ENCODE results near the gene TBC1D17. TPM values are rescaled to one million over a fixed set of nuclear protein-coding genes. Genes with fewer than 3 reads are reported as not detected.

TBC1D17 gene
- total RNA-seq, 1 donor from 2014 or later, result 7.3 TPM

- peak within 1 kb of the TSS in 1 of 3 donors; percentile 24 for H3K4me3 ChIP-seq (ENCODE audit: low read length in 3 of 3)
- peak within 1 kb of the TSS in 2 of 3 donors; percentile 32 to 43 for H3K9ac ChIP-seq (ENCODE audit: low read depth in 1 of 3, low read length in 3 of 3)
- H3K9me3 ChIP-seq (ENCODE audit: control insufficient read depth in 3 of 3, low read length in 3 of 3), result no peaks in the 10 kb centered on the region
Measured at GRCh38 chr19:49896863-49897621, 19.5 kb downstream of the TBC1D17 start, which contains the start of gene IL4I1. Gene IL4I1, minus strand, starts transcription at chr19:49896887. Its CDS starts 727 bp downstream, at chr19:49896160.

GRCh38 chr19:49904136-49904535 lies 26.6 kb downstream of the TBC1D17 start:
- Histone ChIP-seq H3K4me3 (ENCODE audit: low read length in 3 of 3) (no peak overlapping the region), H3K27me3 (ENCODE audit: control insufficient read depth in 3 of 3, insufficient read depth in 3 of 3, low read length in 3 of 3) (no peaks in the 10 kb centered on the region), H3K36me3 (ENCODE audit: control insufficient read depth in 3 of 3, insufficient read depth in 3 of 3, low read length in 3 of 3) (peaks cover 15 to 21% (median 18%) of the 10 kb centered on the region in 3 donors), H3K4me1 (ENCODE audit: control insufficient read depth in 3 of 3, insufficient read depth in 3 of 3, low read length in 3 of 3) (peaks cover 0 to 6% (median 0%) of the 10 kb centered on the region in 3 donors), H3K27ac (ENCODE audit: low read depth, low read length) (no peak overlapping the region), H3K9me3 (ENCODE audit: control insufficient read depth in 3 of 3, low read length in 3 of 3) (no peaks in the 10 kb centered on the region), H3K9ac (ENCODE audit: low read depth in 1 of 3, low read length in 3 of 3) (no peak overlapping the region)

More at GRCh38 chr19:49896863-49897621, 19.5 kb downstream of the TBC1D17 start, which contains the start of gene IL4I1:
- Histone ChIP-seq H3K27ac (ENCODE audit: low read depth, low read length) (peak within 1 kb of the TSS; percentile 44), H3K27me3 (ENCODE audit: control insufficient read depth in 3 of 3, insufficient read depth in 3 of 3, low read length in 3 of 3) (peaks cover 0 to 5% (median 0%) of the 10 kb centered on the region in 3 donors), H3K4me1 (ENCODE audit: control insufficient read depth in 3 of 3, insufficient read depth in 3 of 3, low read length in 3 of 3) (peaks cover 4 to 8% (median 7%) of the 10 kb centered on the region in 3 donors), H3K36me3 (ENCODE audit: control insufficient read depth in 3 of 3, insufficient read depth in 3 of 3, low read length in 3 of 3) (no peaks in the 10 kb centered on the region)

- Histone ChIP-seq H3K4me1 (ENCODE audit: control insufficient read depth in 3 of 3, insufficient read depth in 3 of 3, low read length in 3 of 3) (peaks cover 5 to 8% (median 6%) of the 10 kb centered on the region in 3 donors), H3K9me3 (ENCODE audit: control insufficient read depth in 3 of 3, low read length in 3 of 3) (no peaks in the 10 kb centered on the region), H3K9ac (ENCODE audit: low read depth in 1 of 3, low read length in 3 of 3) (peak overlapping the region in 1 of 3 donors; percentile 45), H3K27me3 (ENCODE audit: control insufficient read depth in 3 of 3, insufficient read depth in 3 of 3, low read length in 3 of 3) (no peaks in the 10 kb centered on the region), H3K27ac (ENCODE audit: low read depth, low read length) (no peak overlapping the region), H3K36me3 (ENCODE audit: control insufficient read depth in 3 of 3, insufficient read depth in 3 of 3, low read length in 3 of 3) (peaks cover 21 to 30% (median 22%) of the 10 kb centered on the region in 3 donors), H3K4me3 (ENCODE audit: low read length in 3 of 3) (no peak overlapping the region)
Measured at GRCh38 chr19:49906879-49907564, 29.5 kb downstream of the TBC1D17 start.

GRCh38 chr19:49907745-49908446 lies 30.4 kb downstream of the TBC1D17 start:
- H3K36me3 ChIP-seq (ENCODE audit: control insufficient read depth in 3 of 3, insufficient read depth in 3 of 3, low read length in 3 of 3), result peaks cover 21 to 30% (median 23%) of the 10 kb centered on the region in 3 donors
- H3K4me3 ChIP-seq (ENCODE audit: low read length in 3 of 3), result no peak overlapping the region
- H3K4me1 ChIP-seq (ENCODE audit: control insufficient read depth in 3 of 3, insufficient read depth in 3 of 3, low read length in 3 of 3), result peaks cover 5 to 8% (median 6%) of the 10 kb centered on the region in 3 donors

GRCh38 chr19:49908480-49909420 lies 31.2 kb downstream of the TBC1D17 start:
- H3K27ac ChIP-seq (ENCODE audit: low read depth, low read length), result no peak overlapping the region
- H3K4me1 ChIP-seq (ENCODE audit: control insufficient read depth in 3 of 3, insufficient read depth in 3 of 3, low read length in 3 of 3), result peaks cover 5 to 8% (median 6%) of the 10 kb centered on the region in 3 donors
- peaks cover 21 to 35% (median 27%) of the 10 kb centered on the region in 3 donors for H3K36me3 ChIP-seq (ENCODE audit: control insufficient read depth in 3 of 3, insufficient read depth in 3 of 3, low read length in 3 of 3)
- no peaks in the 10 kb centered on the region for H3K27me3 ChIP-seq (ENCODE audit: control insufficient read depth in 3 of 3, insufficient read depth in 3 of 3, low read length in 3 of 3)
- no peak overlapping the region for H3K9ac ChIP-seq (ENCODE audit: low read depth in 1 of 3, low read length in 3 of 3)
- H3K9me3 ChIP-seq (ENCODE audit: control insufficient read depth in 3 of 3, low read length in 3 of 3), result no peaks in the 10 kb centered on the region
- no peak overlapping the region for H3K4me3 ChIP-seq (ENCODE audit: low read length in 3 of 3)

More at GRCh38 chr19:49907745-49908446, 30.4 kb downstream of the TBC1D17 start:
- H3K27me3 ChIP-seq (ENCODE audit: control insufficient read depth in 3 of 3, insufficient read depth in 3 of 3, low read length in 3 of 3), result no peaks in the 10 kb centered on the region
- H3K9ac ChIP-seq (ENCODE audit: low read depth in 1 of 3, low read length in 3 of 3), result no peak overlapping the region
- no peaks in the 10 kb centered on the region for H3K9me3 ChIP-seq (ENCODE audit: control insufficient read depth in 3 of 3, low read length in 3 of 3)
- H3K27ac ChIP-seq (ENCODE audit: low read depth, low read length), result no peak overlapping the region

GRCh38 chr19:49910179-49910578 lies 32.7 kb downstream of the TBC1D17 start:
- no peaks in the 10 kb centered on the region for H3K27me3 ChIP-seq (ENCODE audit: control insufficient read depth in 3 of 3, insufficient read depth in 3 of 3, low read length in 3 of 3)
- peaks cover 5 to 8% (median 6%) of the 10 kb centered on the region in 3 donors for H3K4me1 ChIP-seq (ENCODE audit: control insufficient read depth in 3 of 3, insufficient read depth in 3 of 3, low read length in 3 of 3)
- no peak overlapping the region for H3K4me3 ChIP-seq (ENCODE audit: low read length in 3 of 3)
- no peak overlapping the region for H3K27ac ChIP-seq (ENCODE audit: low read depth, low read length)
- H3K9ac ChIP-seq (ENCODE audit: low read depth in 1 of 3, low read length in 3 of 3), result no peak overlapping the region
- H3K9me3 ChIP-seq (ENCODE audit: control insufficient read depth in 3 of 3, low read length in 3 of 3), result no peaks in the 10 kb centered on the region
- H3K36me3 ChIP-seq (ENCODE audit: control insufficient read depth in 3 of 3, insufficient read depth in 3 of 3, low read length in 3 of 3), result peaks cover 26 to 41% (median 31%) of the 10 kb centered on the region in 3 donors

GRCh38 chr19:49911381-49912145 lies 34.1 kb downstream of the TBC1D17 start:
- peaks cover 5 to 6% (median 6%) of the 10 kb centered on the region in 3 donors for H3K4me1 ChIP-seq (ENCODE audit: control insufficient read depth in 3 of 3, insufficient read depth in 3 of 3, low read length in 3 of 3)
- H3K4me3 ChIP-seq (ENCODE audit: low read length in 3 of 3), result no peak overlapping the region
- H3K27me3 ChIP-seq (ENCODE audit: control insufficient read depth in 3 of 3, insufficient read depth in 3 of 3, low read length in 3 of 3), result no peaks in the 10 kb centered on the region
- peak overlapping the region; percentile 60 for H3K27ac ChIP-seq (ENCODE audit: low read depth, low read length)
- peaks cover 35 to 46% (median 36%) of the 10 kb centered on the region in 3 donors for H3K36me3 ChIP-seq (ENCODE audit: control insufficient read depth in 3 of 3, insufficient read depth in 3 of 3, low read length in 3 of 3)
- no peak overlapping the region for H3K9ac ChIP-seq (ENCODE audit: low read depth in 1 of 3, low read length in 3 of 3)
- H3K9me3 ChIP-seq (ENCODE audit: control insufficient read depth in 3 of 3, low read length in 3 of 3), result no peaks in the 10 kb centered on the region

- no peaks in the 10 kb centered on the region for H3K9me3 ChIP-seq (ENCODE audit: control insufficient read depth in 3 of 3, low read length in 3 of 3)
- no peaks in the 10 kb centered on the region for H3K27me3 ChIP-seq (ENCODE audit: control insufficient read depth in 3 of 3, insufficient read depth in 3 of 3, low read length in 3 of 3)
- no peak overlapping the region for H3K9ac ChIP-seq (ENCODE audit: low read depth in 1 of 3, low read length in 3 of 3)
- H3K4me1 ChIP-seq (ENCODE audit: control insufficient read depth in 3 of 3, insufficient read depth in 3 of 3, low read length in 3 of 3), result peaks cover 4 to 14% (median 5%) of the 10 kb centered on the region in 3 donors
- no peak overlapping the region for H3K27ac ChIP-seq (ENCODE audit: low read depth, low read length)
- H3K4me3 ChIP-seq (ENCODE audit: low read length in 3 of 3), result no peak overlapping the region
- H3K36me3 ChIP-seq (ENCODE audit: control insufficient read depth in 3 of 3, insufficient read depth in 3 of 3, low read length in 3 of 3), result peaks cover 28 to 42% (median 35%) of the 10 kb centered on the region in 3 donors
Measured at GRCh38 chr19:49912965-49913685, 35.6 kb downstream of the TBC1D17 start.
